H1 (cell line): ENCODE data around the gene PITPNC1. TPM values are rescaled to one million over a fixed set of nuclear protein-coding genes. Genes with fewer than 3 reads are reported as not detected.

Experiments used
- CTCF ChIA-PET: fragments of 300-600 bp; sonication (Branson Sonifier 250); formaldehyde crosslinking; loops from one replicate; lab custom pipeline; 2021; ENCODE audit not compliant: partially characterized antibody; lab: Charles Lee
- POLR2A ChIA-PET: fragments of 300-600 bp; sonication (Branson Sonifier 250); formaldehyde crosslinking; loops from one replicate; lab custom pipeline; 2021; ENCODE audit warnings: inconsistent platforms; ENCODE audit not compliant: partially characterized antibody; lab: Charles Lee
- DNase-seq, 2 experiments: peaks; one replicate each; pipeline versions ENCODE4 v3.0.0 to v3.0.0-alpha.2; 2010 to 2022; ENCODE audit warnings: low spot score in 2 of 2, low read depth in 1 of 2, mixed read lengths in 1 of 2
- FAIRE-seq: peaks from 2 replicates; lab custom pipeline; 2011; peaks lifted over from hg19 to GRCh38; lab: Jason Lieb, UNC
- H2AFZ ChIP-seq: 2 replicates; pipeline ENCODE4 v1.8.1; 2012; ENCODE audit warnings: low read length, inconsistent platforms
- H2AK5ac ChIP-seq: 2 replicates; pipeline ENCODE4 v1.6.1; 2013; ENCODE audit warnings: low read depth, low read length
- H2BK120ac ChIP-seq: replicated peaks from 2 replicates; pipeline ENCODE3; 2013; ENCODE audit warnings: low read depth, low read length, inconsistent platforms
- H2BK12ac ChIP-seq: 2 replicates; pipeline ENCODE4 v1.6.1; 2013; ENCODE audit warnings: low read depth, low read length
- H2BK15ac ChIP-seq: 2 replicates; pipeline ENCODE4 v1.6.1; 2013; ENCODE audit warnings: low read length
- H2BK20ac ChIP-seq: 2 replicates; pipeline ENCODE4 v1.6.1; 2013; ENCODE audit warnings: low read length
- H2BK5ac ChIP-seq: 2 replicates; pipeline ENCODE4 v1.6.1; 2013; ENCODE audit warnings: low read depth, low read length
- H3K14ac ChIP-seq: 2 replicates; pipeline ENCODE4 v1.6.1; 2013; ENCODE audit warnings: inconsistent platforms; ENCODE audit not compliant: insufficient read length
- H3K18ac ChIP-seq: 2 replicates; pipeline ENCODE4 v1.6.1; 2013; ENCODE audit warnings: low read length; ENCODE audit errors: extremely low read depth
- H3K23ac ChIP-seq: 2 replicates; pipeline ENCODE4 v1.6.1; 2013; ENCODE audit warnings: inconsistent platforms; ENCODE audit not compliant: insufficient read length
- H3K23me2 ChIP-seq: 2 replicates; pipeline ENCODE4 v1.6.1; 2013; ENCODE audit warnings: low read depth, low read length
- H3K27ac ChIP-seq: 2 replicates; pipeline ENCODE4 v1.6.1; 2011; ENCODE audit warnings: low read depth, low read length, inconsistent platforms
- H3K27me3 ChIP-seq, 4 experiments: replicated peaks in 1 of 4; 1 replicate in 1 of 4; 2 replicates in 3 of 4; pipeline versions ENCODE4 v1.6.1 to v1.8.1; 2011 to 2013; ENCODE audit warnings: low read length in 3 of 4, mild to moderate bottlenecking in 3 of 4, inconsistent platforms in 2 of 4, mixed read lengths in 2 of 4, moderate library complexity in 1 of 4; ENCODE audit not compliant: control insufficient read depth in 3 of 4, insufficient read depth in 3 of 4; ENCODE audit errors: extremely low read depth in 1 of 4
- H3K36me3 ChIP-seq, 4 experiments: 2 replicates each; pipeline versions ENCODE4 v1.6.1 to v1.8.1; 2011 to 2013; ENCODE audit warnings: mild to moderate bottlenecking in 4 of 4, low read length in 3 of 4, moderate library complexity in 2 of 4, control low read depth in 1 of 4, inconsistent platforms in 1 of 4; ENCODE audit not compliant: insufficient read depth in 4 of 4, control insufficient read depth in 2 of 4
- H3K4ac ChIP-seq: replicated peaks from 2 replicates; pipeline ENCODE3; 2013; ENCODE audit warnings: low read length, low read depth, mixed read lengths, inconsistent platforms; ENCODE audit not compliant: insufficient read length
- H3K4me1 ChIP-seq, 4 experiments: replicated peaks in 1 of 4; 1 replicate in 1 of 4; 2 replicates in 3 of 4; pipeline versions ENCODE4 v1.6.1 to v1.8.1; 2011 to 2013; ENCODE audit warnings: low read length in 3 of 4, inconsistent platforms in 2 of 4, mixed read lengths in 1 of 4; ENCODE audit not compliant: insufficient read depth in 4 of 4, control insufficient read depth in 3 of 4
- H3K4me2 ChIP-seq, 2 experiments: 2 replicates each; pipeline versions ENCODE4 v1.6.1 to v1.8.1; 2011 to 2013; ENCODE audit warnings: low read depth in 2 of 2, low read length in 2 of 2, control low read depth in 1 of 2, inconsistent platforms in 1 of 2, mild to moderate bottlenecking in 1 of 2; ENCODE audit not compliant: insufficient read depth in 1 of 2
- H3K4me3 ChIP-seq, 4 experiments: fragments of 200-600, 300-600 bp in 1 of 4; sonication (generic), shearing (Covaris generic), sonication (Bioruptor Twin) in 1 of 4; 2 replicates each; pipeline versions ENCODE4 v1.5.1 to v1.8.1; 2011 to 2016; ENCODE audit warnings: low read length in 4 of 4, low read depth in 3 of 4, control low read depth in 2 of 4, inconsistent platforms in 2 of 4, mild to moderate bottlenecking in 2 of 4, mixed read lengths in 1 of 4, moderate library complexity in 1 of 4; ENCODE audit not compliant: insufficient read depth in 2 of 4; ENCODE audit errors: extremely low read depth in 1 of 4
- H3K56ac ChIP-seq: replicated peaks from 2 replicates; pipeline ENCODE3; 2013; ENCODE audit warnings: low read depth, mild to moderate bottlenecking, mixed read lengths, low read length, inconsistent platforms; ENCODE audit not compliant: insufficient read length
- H3K79me1 ChIP-seq: 2 replicates; pipeline ENCODE4 v1.6.1; 2013; ENCODE audit warnings: low read depth, low read length, control low read depth
- H3K79me2 ChIP-seq, 2 experiments: 2 replicates each; pipeline versions ENCODE4 v1.6.1 to v1.8.1; 2012 to 2013; ENCODE audit warnings: low read length in 2 of 2, mild to moderate bottlenecking in 2 of 2, inconsistent platforms in 1 of 2; ENCODE audit not compliant: insufficient read depth in 2 of 2, control insufficient read depth in 1 of 2
- H3K9ac ChIP-seq, 4 experiments: replicated peaks in 1 of 4; 1 replicate in 1 of 4; 2 replicates in 3 of 4; pipeline versions ENCODE4 v1.6.1 to v1.8.1; 2011 to 2013; ENCODE audit warnings: low read depth in 3 of 4, low read length in 3 of 4, control low read depth in 2 of 4, mild to moderate bottlenecking in 2 of 4, moderate library complexity in 2 of 4, inconsistent platforms in 1 of 4; ENCODE audit errors: extremely low read depth in 1 of 4
- H3K9me3 ChIP-seq, 2 experiments: 2 replicates each; pipeline versions ENCODE4 v1.6.1 to v1.8.1; 2012 to 2013; ENCODE audit warnings: mild to moderate bottlenecking in 2 of 2, moderate library complexity in 2 of 2, control low read depth in 1 of 2, inconsistent platforms in 1 of 2, low read depth in 1 of 2, low read length in 1 of 2, mixed read lengths in 1 of 2; ENCODE audit not compliant: insufficient read depth in 2 of 2
- H4K20me1 ChIP-seq, 2 experiments: replicated peaks in 1 of 2; 2 replicates each; pipeline versions ENCODE3 to v1.8.1; 2011 to 2013; ENCODE audit warnings: inconsistent platforms in 2 of 2, low read length in 2 of 2, mild to moderate bottlenecking in 1 of 2; ENCODE audit not compliant: insufficient read depth in 2 of 2, control insufficient read depth in 1 of 2
- H4K5ac ChIP-seq: 2 replicates; pipeline ENCODE4 v1.6.1; 2013; ENCODE audit warnings: low read length, low read depth, mixed read lengths, inconsistent platforms; ENCODE audit not compliant: insufficient read length
- H4K8ac ChIP-seq: 2 replicates; pipeline ENCODE4 v1.8.0; 2013; ENCODE audit warnings: mild to moderate bottlenecking, moderate library complexity, low read length, inconsistent platforms; ENCODE audit not compliant: insufficient read depth; ENCODE audit errors: extremely low read depth
- H4K91ac ChIP-seq: replicated peaks from 2 replicates; pipeline ENCODE3; 2013; ENCODE audit warnings: low read length, mixed read lengths, inconsistent platforms; ENCODE audit not compliant: insufficient read length
- CBX5 ChIP-seq: fragments of 300-800, 300-1000 bp; sonication (generic); IDR thresholded peaks from 2 replicates; pipeline ENCODE4 v1.7.1; 2016; ENCODE audit warnings: antibody characterized with exemption, low read length, low read depth
- CREB1 ChIP-seq: IDR thresholded peaks from 2 replicates; pipeline ENCODE4 v1.6.1; 2012; ENCODE audit warnings: inconsistent platforms
- EP300 ChIP-seq, 2 experiments: IDR thresholded peaks; 1 replicate in 1 of 2; 2 replicates in 1 of 2; pipeline ENCODE4 v1.6.1; 2011 to 2012; ENCODE audit warnings: low read depth in 2 of 2, low read length in 2 of 2, mild to moderate bottlenecking in 2 of 2, borderline replicate concordance in 1 of 2, inconsistent platforms in 1 of 2, moderate library complexity in 1 of 2
- JUND ChIP-seq: IDR thresholded peaks from 2 replicates; pipeline ENCODE4 v1.6.1; 2011; ENCODE audit warnings: mild to moderate bottlenecking, improper control_type of control experiment, low read length
- KDM4A ChIP-seq: IDR thresholded peaks from one replicate; pipeline ENCODE4 v1.7.1; 2012; ENCODE audit warnings: low read depth, mild to moderate bottlenecking, moderate library complexity, low read length, inconsistent platforms; ENCODE audit not compliant: severe bottlenecking
- MAX ChIP-seq: IDR thresholded peaks from 2 replicates; pipeline ENCODE4 v1.6.1; 2012; ENCODE audit warnings: inconsistent platforms
- POU5F1 ChIP-seq: IDR thresholded peaks from 2 replicates; pipeline ENCODE4 v1.6.1; 2011; ENCODE audit warnings: low read depth, mild to moderate bottlenecking, low read length, moderate library complexity
- RFX5 ChIP-seq: IDR thresholded peaks from 2 replicates; pipeline ENCODE4 v1.6.1; 2011; ENCODE audit warnings: low read depth, low read length, improper control_type of control experiment, borderline replicate concordance
- TBP ChIP-seq: IDR thresholded peaks from 2 replicates; pipeline ENCODE4 v1.6.1; 2011; ENCODE audit warnings: low read depth, low read length, improper control_type of control experiment
- TEAD4 ChIP-seq: IDR thresholded peaks from 2 replicates; pipeline ENCODE4 v1.6.1; 2012; ENCODE audit warnings: low read depth, low read length, inconsistent platforms, mixed read lengths
- WGBS, 2 experiments: shearing (Covaris generic) in 1 of 2; methylation state at CpG; one replicate each; pipeline versions ENCODE4 v1.1.6 to v1.1.7; 2013 to 2015; ENCODE audit warnings: low lambda C conversion rate in 2 of 2, mixed read lengths in 2 of 2, inconsistent platforms in 1 of 2, low coverage in 1 of 2, missing lambda C conversion rate in 1 of 2; ENCODE audit not compliant: insufficient replicate concordance in 2 of 2, insufficient coverage in 1 of 2, insufficient read length in 1 of 2; ENCODE audit errors: extremely low coverage in 1 of 2, missing lambda C conversion rate in 1 of 2; 5-methylcytosine and 5-hydroxymethylcytosine counted together
- polyA plus RNA-seq, 7 experiments: library from polyadenylated mRNA; depleted of rRNA in 3 of 7; stranded (reverse) in 5 of 7; unstranded in 2 of 7; fragments of >200 nt in 5 of 7; fragments of 200-250 nt in 2 of 7; gene quantifications; 1 replicate in 5 of 7; 2 replicates in 1 of 7; 4 replicates in 1 of 7; pipeline versions ENCODE4 v1.2.1 to v1.2.3, GENCODE V29; 2011 to 2013; ENCODE audit warnings: missing spikeins in 2 of 7, mixed read lengths in 2 of 7
- total RNA-seq: library from RNA; stranded (reverse); fragmentation: NEBNext Ultra II Directional; extraction: Animal tissue kit (Norgen Biotek cat#: 25700); gene quantifications from 2 replicates; pipeline ENCODE4 v1.2.1, GENCODE V29; 2021
- TF ChIP-seq, protein P1 (sequence below), 3 experiments: IDR thresholded peaks; 1 replicate in 2 of 3; 2 replicates in 1 of 3; pipeline versions ENCODE4 v1.5.1 to v1.6.1; 2011; ENCODE audit warnings: low read length in 3 of 3, mild to moderate bottlenecking in 3 of 3, inconsistent platforms in 2 of 3, low read depth in 1 of 3, moderate library complexity in 1 of 3; ENCODE audit not compliant: insufficient read depth in 1 of 3; ENCODE audit errors: control extremely low read depth in 1 of 3

The PITPNC1 gene
- total and polyA plus RNA-seq, 2 of the 8 experiments (the other 6 are each of a cell fraction or from before 2014, with no cell fraction given): 17.6 to 54.7 TPM

DNA sequence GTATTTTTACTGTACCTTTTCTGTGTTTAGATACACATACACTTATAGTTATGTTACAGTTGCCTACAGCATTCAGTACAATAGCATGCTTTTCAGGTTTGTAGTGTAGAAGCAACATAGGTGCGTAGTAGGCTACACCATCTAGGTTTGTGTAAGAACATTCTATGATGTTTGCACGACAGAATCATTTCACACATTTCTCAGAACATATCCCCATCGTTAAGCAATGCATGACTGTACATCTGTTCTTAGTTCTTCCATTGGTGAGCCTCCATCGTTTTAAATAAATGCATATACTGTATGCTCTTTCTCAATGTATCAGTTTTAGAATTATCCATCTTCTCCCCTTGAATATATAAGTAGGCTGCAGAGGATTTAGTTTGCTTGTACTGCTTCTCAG, 122.6 kb downstream of the PITPNC1 start:
- Histone ChIP-seq H3K27me3 (no peaks in the 10 kb centered on the region), H2AFZ (no peak overlapping the region), H3K9me3 (no peaks in the 10 kb centered on the region), H2AK5ac (no peak overlapping the region), H3K79me2 (peaks cover 0 to 65% of the 10 kb centered on the region in 2 experiments; a peak in 2 of 4 replicates), H3K36me3 (no peaks in the 10 kb centered on the region), H4K5ac (no peak overlapping the region), H4K8ac (no peak overlapping the region), H4K20me1 (no peaks in the 10 kb centered on the region), H2BK120ac (no peak overlapping the region), H3K27ac (no peak overlapping the region), H3K4me2 (no peak overlapping the region), H2BK12ac (no peak overlapping the region), H3K9ac (no peak overlapping the region), H3K79me1 (no peaks in the 10 kb centered on the region; the same call in 1 of the 2 replicates), H3K4me1 (peaks cover 0 to 3% (median 2%) of the 10 kb centered on the region in 4 experiments; a peak in 2 of 7 replicates), H2BK20ac (no peak overlapping the region), H2BK5ac (no peak overlapping the region), H3K4me3 (no peak overlapping the region), H3K23ac (no peak overlapping the region), H3K18ac (no peak overlapping the region), H3K56ac (no peak overlapping the region), H3K23me2 (no peaks in the 10 kb centered on the region), H2BK15ac (no peak overlapping the region), H4K91ac (no peak overlapping the region), H3K4ac (no peak overlapping the region), H3K14ac (no peak overlapping the region)
- POLR2A ChIA-PET: no interaction called here
- CTCF ChIA-PET: interaction anchor here (1.8 to 3.1 kb wide), 3 partner anchors 8 to 25 kb away, joined by 5 to 9 read pairs (median 7); no protein-coding TSS in a partner anchor
- DNase-seq (no peak), FAIRE-seq (no peak)
- 91% methylated on average over 4 of the region's 4 CpGs; no CpG with 5 or more reads in 1 of the 2 experiments for WGBS, 2 experiments
- no peak for TF ChIP-seq JUND
- TF ChIP-seq, protein P1, sequence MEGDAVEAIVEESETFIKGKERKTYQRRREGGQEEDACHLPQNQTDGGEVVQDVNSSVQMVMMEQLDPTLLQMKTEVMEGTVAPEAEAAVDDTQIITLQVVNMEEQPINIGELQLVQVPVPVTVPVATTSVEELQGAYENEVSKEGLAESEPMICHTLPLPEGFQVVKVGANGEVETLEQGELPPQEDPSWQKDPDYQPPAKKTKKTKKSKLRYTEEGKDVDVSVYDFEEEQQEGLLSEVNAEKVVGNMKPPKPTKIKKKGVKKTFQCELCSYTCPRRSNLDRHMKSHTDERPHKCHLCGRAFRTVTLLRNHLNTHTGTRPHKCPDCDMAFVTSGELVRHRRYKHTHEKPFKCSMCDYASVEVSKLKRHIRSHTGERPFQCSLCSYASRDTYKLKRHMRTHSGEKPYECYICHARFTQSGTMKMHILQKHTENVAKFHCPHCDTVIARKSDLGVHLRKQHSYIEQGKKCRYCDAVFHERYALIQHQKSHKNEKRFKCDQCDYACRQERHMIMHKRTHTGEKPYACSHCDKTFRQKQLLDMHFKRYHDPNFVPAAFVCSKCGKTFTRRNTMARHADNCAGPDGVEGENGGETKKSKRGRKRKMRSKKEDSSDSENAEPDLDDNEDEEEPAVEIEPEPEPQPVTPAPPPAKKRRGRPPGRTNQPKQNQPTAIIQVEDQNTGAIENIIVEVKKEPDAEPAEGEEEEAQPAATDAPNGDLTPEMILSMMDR (IDR thresholded peaks at IDR 0.05; ENCODE audit: control extremely low read depth in 1 of 3, insufficient read depth in 1 of 3, low read depth in 1 of 3, low read length in 3 of 3): no peak
- TF ChIP-seq RFX5: no peak
- TF ChIP-seq EP300 (IDR thresholded peaks at IDR 0.05; ENCODE audit: borderline replicate concordance in 1 of 2, low read depth in 2 of 2, low read length in 2 of 2): no peak
- TF ChIP-seq TEAD4: no peak
- no peak for TF ChIP-seq CREB1
- TF ChIP-seq MAX: no peak
- TF ChIP-seq POU5F1: no peak
- no peak for TF ChIP-seq TBP
- TF ChIP-seq CBX5: no peak
- no peak for TF ChIP-seq KDM4A
